Stomach (tissue), 4 donors: ENCODE results near the gene SLC8A2.

Source experiments
- CTCF ChIP-seq, 7 experiments: fragments of 450-650 bp in 4 of 7; fragments of 200-600 bp in 3 of 7; sonication (generic) in 3 of 7; IDR thresholded peaks; one replicate each; pipeline ENCODE4 v1.5.1; 2016 to 2019; ENCODE audit warnings: antibody characterized with exemption in 7 of 7, control low read depth in 2 of 7, mild to moderate bottlenecking in 1 of 7
- POLR2A ChIP-seq, 4 donors: fragments of 450-650 bp; IDR thresholded peaks; one replicate each; pipeline ENCODE4 v1.6.1; 2016; ENCODE audit warnings: antibody characterized with exemption in 4 of 4, control low read depth in 2 of 4, mild to moderate bottlenecking in 1 of 4, moderate library complexity in 1 of 4
- POLR2AphosphoS5 ChIP-seq, 3 donors: sonication (generic); formaldehyde crosslinking; IDR thresholded peaks; one replicate each; pipeline ENCODE4 v1.6.1; 2016; ENCODE audit warnings: antibody characterized with exemption in 3 of 3

DNA sequence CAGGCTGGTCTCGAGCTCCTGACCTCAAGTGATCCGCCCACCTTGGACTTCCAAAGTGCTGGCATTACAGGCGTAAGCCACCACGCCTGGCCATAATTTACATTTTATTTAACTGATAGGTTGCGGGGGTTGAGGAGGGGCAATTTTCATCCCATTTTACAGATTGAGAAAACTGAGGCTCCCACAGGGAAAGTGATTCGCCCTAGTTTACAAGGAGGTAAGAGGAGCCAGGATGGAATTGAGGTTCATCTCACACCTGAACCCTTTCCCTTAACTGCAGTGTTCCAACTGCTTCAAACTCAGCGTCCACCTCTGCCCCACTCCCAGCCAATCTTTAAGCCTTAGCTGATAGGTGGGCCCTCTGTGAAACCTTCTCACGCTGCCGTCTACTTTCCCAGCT lies 47.2 kb upstream of the SLC8A2 start:
- TF ChIP-seq POLR2A (IDR thresholded peaks at IDR 0.05) = no peak
- no peak for TF ChIP-seq POLR2AphosphoS5 (IDR thresholded peaks at IDR 0.05)
- no peak for TF ChIP-seq CTCF (IDR thresholded peaks at IDR 0.05)
